SJSA1 (cell line): Measurements from ENCODE around the gene INTS14. TPM values are rescaled to one million over a fixed set of nuclear protein-coding genes. Genes with fewer than 3 reads are reported as not detected.

Source experiments
- DNase-seq, 2 experiments: peaks; one replicate each; pipeline ENCODE4 v3.0.0-alpha.2; 2015 to 2020; ENCODE audit warnings: low spot score in 2 of 2, low read depth in 1 of 2
- H3K27ac ChIP-seq: fragments of 250-450 bp; sonication (Bioruptor Pico); 2 replicates; pipeline ENCODE4 v1.5.1; 2020; ENCODE audit warnings: mild to moderate bottlenecking, moderate library complexity
- H3K27me3 ChIP-seq: fragments of 250-450 bp; sonication (Bioruptor Pico); replicated peaks from 2 replicates; pipeline ENCODE4 v1.5.1; 2020; ENCODE audit warnings: mild to moderate bottlenecking, moderate library complexity
- H3K36me3 ChIP-seq: fragments of 250-450 bp; sonication (Bioruptor Pico); 2 replicates; pipeline ENCODE4 v1.5.1; 2020; ENCODE audit warnings: mild to moderate bottlenecking
- H3K4me1 ChIP-seq: fragments of 250-450 bp; sonication (Bioruptor Pico); replicated peaks from 2 replicates; pipeline ENCODE4 v1.6.1; 2021; ENCODE audit warnings: mild to moderate bottlenecking
- H3K4me3 ChIP-seq: fragments of 250-450 bp; sonication (Bioruptor Pico); 2 replicates; pipeline ENCODE4 v1.5.1; 2020; ENCODE audit warnings: mild to moderate bottlenecking
- H3K9me3 ChIP-seq: fragments of 250-450 bp; sonication (Bioruptor Pico); replicated peaks from 2 replicates; pipeline ENCODE4 v1.5.1; 2020; ENCODE audit warnings: mild to moderate bottlenecking
- total RNA-seq: library from RNA; depleted of rRNA; stranded (reverse); fragments of >200 nt; shearing (Covaris generic); gene quantifications from 2 replicates; pipeline ENCODE4 v1.2.3, GENCODE V29; 2014

Gene INTS14
- total RNA-seq, 1 experiment from 2014 or later, result 29.4 TPM

GRCh38 chr15:65641768-65642475 is 31.0 kb upstream of the INTS14 start:
- no peaks in the 10 kb centered on the region for H3K9me3 ChIP-seq
- H3K27me3 ChIP-seq, result no peaks in the 10 kb centered on the region
- no peak overlapping the region for H3K27ac ChIP-seq
- no peaks in the 10 kb centered on the region for H3K36me3 ChIP-seq
- no peak for DNase-seq
- H3K4me1 ChIP-seq, result peaks cover 7% of the 10 kb centered on the region
- no peak overlapping the region for H3K4me3 ChIP-seq

GRCh38 chr15:65639509-65639908 is 28.6 kb upstream of the INTS14 start:
- H3K27ac ChIP-seq, result no peak overlapping the region
- H3K4me3 ChIP-seq, result no peak overlapping the region
- H3K4me1 ChIP-seq, result peaks cover 7% of the 10 kb centered on the region
- H3K27me3 ChIP-seq, result no peaks in the 10 kb centered on the region
- DNase-seq, result no peak
- no peaks in the 10 kb centered on the region for H3K9me3 ChIP-seq
- H3K36me3 ChIP-seq, result no peaks in the 10 kb centered on the region

GRCh38 chr15:65638681-65639089 is 27.8 kb upstream of the INTS14 start:
- Histone ChIP-seq H3K4me3 (no peak overlapping the region), H3K27me3 (no peaks in the 10 kb centered on the region), H3K36me3 (no peaks in the 10 kb centered on the region), H3K9me3 (no peaks in the 10 kb centered on the region), H3K4me1 (peaks cover 7% of the 10 kb centered on the region), H3K27ac (no peak overlapping the region)
- peak; percentile 56 to 60 for DNase-seq

- Histone ChIP-seq H3K4me1 (peaks cover 7% of the 10 kb centered on the region), H3K9me3 (no peaks in the 10 kb centered on the region), H3K27me3 (no peaks in the 10 kb centered on the region), H3K4me3 (no peak overlapping the region), H3K27ac (no peak overlapping the region), H3K36me3 (no peaks in the 10 kb centered on the region)
- DNase-seq, result no peak
These were observed 27.2 kb upstream of the INTS14 start for GRCh38 chr15:65638109-65638508.

GRCh38 chr15:65634356-65634755 is 23.4 kb upstream of the INTS14 start:
- Histone ChIP-seq H3K4me1 (peaks cover 7% of the 10 kb centered on the region), H3K27ac (no peak overlapping the region), H3K9me3 (no peaks in the 10 kb centered on the region), H3K36me3 (no peaks in the 10 kb centered on the region), H3K27me3 (no peaks in the 10 kb centered on the region), H3K4me3 (no peak overlapping the region)
- no peak for DNase-seq

- DNase-seq, result no peak
- Histone ChIP-seq H3K36me3 (no peaks in the 10 kb centered on the region), H3K4me3 (no peak overlapping the region), H3K27me3 (no peaks in the 10 kb centered on the region), H3K4me1 (peaks cover 5% of the 10 kb centered on the region), H3K27ac (no peak overlapping the region), H3K9me3 (no peaks in the 10 kb centered on the region)
These were observed 22.8 kb upstream of the INTS14 start for GRCh38 chr15:65633752-65634151.

GRCh38 chr15:65632780-65633375 is 21.9 kb upstream of the INTS14 start:
- Histone ChIP-seq H3K9me3 (no peaks in the 10 kb centered on the region), H3K4me1 (no peaks in the 10 kb centered on the region), H3K4me3 (no peak overlapping the region), H3K27ac (no peak overlapping the region), H3K27me3 (no peaks in the 10 kb centered on the region), H3K36me3 (no peaks in the 10 kb centered on the region)
- DNase-seq, result no peak

GRCh38 chr15:65631503-65631902 is 20.6 kb upstream of the INTS14 start:
- Histone ChIP-seq H3K36me3 (no peaks in the 10 kb centered on the region), H3K4me1 (no peaks in the 10 kb centered on the region), H3K27ac (no peak overlapping the region), H3K27me3 (no peaks in the 10 kb centered on the region), H3K9me3 (no peaks in the 10 kb centered on the region), H3K4me3 (no peak overlapping the region)
- DNase-seq, result no peak

- no peaks in the 10 kb centered on the region for H3K36me3 ChIP-seq
- H3K27ac ChIP-seq, result no peak overlapping the region
- DNase-seq, result no peak
- H3K4me1 ChIP-seq, result no peaks in the 10 kb centered on the region
- H3K4me3 ChIP-seq, result no peak overlapping the region
- no peaks in the 10 kb centered on the region for H3K9me3 ChIP-seq
- no peaks in the 10 kb centered on the region for H3K27me3 ChIP-seq
These were observed 19.8 kb upstream of the INTS14 start for GRCh38 chr15:65630760-65631159.

- Histone ChIP-seq H3K4me3 (no peak overlapping the region), H3K36me3 (no peaks in the 10 kb centered on the region), H3K27ac (no peak overlapping the region), H3K9me3 (no peaks in the 10 kb centered on the region), H3K4me1 (no peaks in the 10 kb centered on the region), H3K27me3 (no peaks in the 10 kb centered on the region)
- no peak for DNase-seq
These were observed 18.6 kb upstream of the INTS14 start for GRCh38 chr15:65629548-65629947.

- no peak overlapping the region for H3K27ac ChIP-seq
- H3K4me1 ChIP-seq, result no peaks in the 10 kb centered on the region
- no peaks in the 10 kb centered on the region for H3K27me3 ChIP-seq
- no peaks in the 10 kb centered on the region for H3K36me3 ChIP-seq
- DNase-seq, result no peak
- H3K4me3 ChIP-seq, result no peak overlapping the region
- no peaks in the 10 kb centered on the region for H3K9me3 ChIP-seq
These were observed 15.9 kb upstream of the INTS14 start for GRCh38 chr15:65626856-65627255.

- no peaks in the 10 kb centered on the region for H3K27me3 ChIP-seq
These were observed 12.2 kb upstream of the INTS14 start for GRCh38 chr15:65623103-65623502.

GRCh38 chr15:65621638-65622037 is 10.7 kb upstream of the INTS14 start, which contains the start of gene SLC24A1:
Gene SLC24A1 (plus strand): TSS chr15:65621938. CDS start chr15:65624081, 2,143 bp downstream.
- no peaks in the 10 kb centered on the region for H3K27me3 ChIP-seq
- no peaks in the 10 kb centered on the region for H3K9me3 ChIP-seq
- H3K4me1 ChIP-seq, result no peaks in the 10 kb centered on the region
- no peak within 1 kb of the TSS for H3K4me3 ChIP-seq
- DNase-seq, result no peak
- no peaks in the 10 kb centered on the region for H3K36me3 ChIP-seq
- H3K27ac ChIP-seq, result no peak within 1 kb of the TSS

More at GRCh38 chr15:65623103-65623502, 12.2 kb upstream of the INTS14 start:
- no peaks in the 10 kb centered on the region for H3K9me3 ChIP-seq
- H3K36me3 ChIP-seq, result no peaks in the 10 kb centered on the region
- H3K4me3 ChIP-seq, result no peak overlapping the region
- no peak for DNase-seq
- H3K27ac ChIP-seq, result no peak overlapping the region
- no peaks in the 10 kb centered on the region for H3K4me1 ChIP-seq

GRCh38 chr15:65620833-65621232 is 9.9 kb upstream of the INTS14 start:
- Histone ChIP-seq H3K9me3 (no peaks in the 10 kb centered on the region), H3K27me3 (no peaks in the 10 kb centered on the region), H3K27ac (no peak overlapping the region), H3K36me3 (no peaks in the 10 kb centered on the region), H3K4me3 (no peak overlapping the region), H3K4me1 (no peaks in the 10 kb centered on the region)
- no peak for DNase-seq
